Suprapubic skin (tissue), 3 donors: ENCODE results near the gene TJAP1.

ENCODE experiments used
- EP300 ChIP-seq: sonication (generic); formaldehyde crosslinking; IDR thresholded peaks from one replicate; pipeline ENCODE4 v1.6.1; 2017; ENCODE audit warnings: antibody characterized with exemption
- POLR2A ChIP-seq, 2 donors: fragments of 450-650 bp; IDR thresholded peaks; one replicate each; pipeline ENCODE4 v1.6.1; 2017; ENCODE audit warnings: antibody characterized with exemption in 2 of 2, mild to moderate bottlenecking in 2 of 2, moderate library complexity in 2 of 2
- TF ChIP-seq, protein P1 (sequence below), 2 donors: fragments of 200-600 bp in 1 of 2; fragments of 450-650 bp in 1 of 2; sonication (generic) in 1 of 2; IDR thresholded peaks; one replicate each; pipeline ENCODE4 v1.5.1; 2016 to 2019; ENCODE audit warnings: antibody characterized with exemption in 2 of 2, mild to moderate bottlenecking in 1 of 2, moderate library complexity in 1 of 2

DNA sequence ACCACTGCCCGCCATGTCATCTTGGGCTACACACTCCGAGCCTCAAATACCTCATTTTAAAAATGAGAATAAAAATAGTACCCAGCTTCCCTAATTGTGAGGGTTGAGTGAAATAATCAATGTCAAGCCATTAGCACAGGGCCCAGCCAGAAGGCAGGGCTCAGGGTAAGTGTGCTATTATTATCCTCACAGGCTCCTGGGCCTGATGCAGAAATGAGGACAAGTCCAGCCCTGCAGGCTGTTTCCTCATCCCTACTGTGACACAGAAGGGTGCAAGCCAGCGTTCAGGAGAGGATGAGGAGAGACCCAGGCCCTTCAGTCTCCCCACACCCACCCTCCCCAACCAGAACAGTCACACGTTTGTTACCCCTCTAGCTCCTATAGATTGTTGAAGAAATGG, 26.0 kb upstream of the TJAP1 start:
- no peak for TF ChIP-seq POLR2A (IDR thresholded peaks at IDR 0.05)
- TF ChIP-seq, protein P1, sequence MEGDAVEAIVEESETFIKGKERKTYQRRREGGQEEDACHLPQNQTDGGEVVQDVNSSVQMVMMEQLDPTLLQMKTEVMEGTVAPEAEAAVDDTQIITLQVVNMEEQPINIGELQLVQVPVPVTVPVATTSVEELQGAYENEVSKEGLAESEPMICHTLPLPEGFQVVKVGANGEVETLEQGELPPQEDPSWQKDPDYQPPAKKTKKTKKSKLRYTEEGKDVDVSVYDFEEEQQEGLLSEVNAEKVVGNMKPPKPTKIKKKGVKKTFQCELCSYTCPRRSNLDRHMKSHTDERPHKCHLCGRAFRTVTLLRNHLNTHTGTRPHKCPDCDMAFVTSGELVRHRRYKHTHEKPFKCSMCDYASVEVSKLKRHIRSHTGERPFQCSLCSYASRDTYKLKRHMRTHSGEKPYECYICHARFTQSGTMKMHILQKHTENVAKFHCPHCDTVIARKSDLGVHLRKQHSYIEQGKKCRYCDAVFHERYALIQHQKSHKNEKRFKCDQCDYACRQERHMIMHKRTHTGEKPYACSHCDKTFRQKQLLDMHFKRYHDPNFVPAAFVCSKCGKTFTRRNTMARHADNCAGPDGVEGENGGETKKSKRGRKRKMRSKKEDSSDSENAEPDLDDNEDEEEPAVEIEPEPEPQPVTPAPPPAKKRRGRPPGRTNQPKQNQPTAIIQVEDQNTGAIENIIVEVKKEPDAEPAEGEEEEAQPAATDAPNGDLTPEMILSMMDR (IDR thresholded peaks at IDR 0.05) = no peak
- no peak for TF ChIP-seq EP300
